Mesenchymal stem cell (in vitro differentiated cells and primary cell): ENCODE measurements around the gene HCFC1R1.

ENCODE experiments used
- DNase-seq: peaks from one replicate; pipeline ENCODE4 v3.0.0-alpha.2; 2013
- H2AFZ ChIP-seq: one replicate; pipeline ENCODE4 v1.6.1; 2013; ENCODE audit warnings: low read depth, mild to moderate bottlenecking, control low read depth, inconsistent platforms, low read length, moderate library complexity
- H2AK5ac ChIP-seq: 2 replicates; pipeline ENCODE4 v1.6.1; 2013; ENCODE audit warnings: low read length, moderate library complexity, mild to moderate bottlenecking, inconsistent platforms; ENCODE audit not compliant: severe bottlenecking
- H2BK120ac ChIP-seq: one replicate; pipeline ENCODE4 v1.6.1; 2013; ENCODE audit warnings: low read depth, mild to moderate bottlenecking, inconsistent platforms, low read length, moderate library complexity
- H2BK12ac ChIP-seq, 2 experiments: one replicate each; pipeline ENCODE4 v1.6.1; 2013; ENCODE audit warnings: inconsistent platforms in 2 of 2, low read length in 2 of 2, mild to moderate bottlenecking in 2 of 2, moderate library complexity in 2 of 2, control low read depth in 1 of 2
- H2BK15ac ChIP-seq: one replicate; pipeline ENCODE4 v1.6.1; 2013; ENCODE audit warnings: mild to moderate bottlenecking, low read depth, inconsistent platforms; ENCODE audit not compliant: poor library complexity, severe bottlenecking
- H2BK5ac ChIP-seq: 2 replicates; pipeline ENCODE4 v1.6.1; 2013; ENCODE audit warnings: low read depth, mild to moderate bottlenecking, low read length, control low read depth, inconsistent platforms; ENCODE audit not compliant: poor library complexity, severe bottlenecking
- H3K14ac ChIP-seq, 2 experiments: one replicate each; pipeline ENCODE4 v1.6.1; 2013; ENCODE audit warnings: inconsistent platforms in 2 of 2, low read length in 2 of 2, control low read depth in 1 of 2, mild to moderate bottlenecking in 1 of 2, moderate library complexity in 1 of 2
- H3K18ac ChIP-seq, 2 experiments: one replicate each; pipeline ENCODE4 v1.6.1; 2013; ENCODE audit warnings: inconsistent platforms in 2 of 2, low read length in 2 of 2, control low read depth in 1 of 2, low read depth in 1 of 2, mild to moderate bottlenecking in 1 of 2
- H3K23ac ChIP-seq, 2 experiments: one replicate each; pipeline ENCODE4 v1.6.1; 2013; ENCODE audit warnings: inconsistent platforms in 2 of 2, low read length in 2 of 2, mild to moderate bottlenecking in 2 of 2, moderate library complexity in 2 of 2, control low read depth in 1 of 2
- H3K27ac ChIP-seq: 2 replicates; pipeline ENCODE4 v1.5.1; 2013; ENCODE audit warnings: mild to moderate bottlenecking, moderate library complexity, low read length, control low read depth, inconsistent platforms; ENCODE audit not compliant: poor library complexity, severe bottlenecking
- H3K27me3 ChIP-seq, 2 experiments: 2 replicates each; pipeline versions ENCODE4 v1.6.1 to v1.7.0; 2013; ENCODE audit warnings: low read length in 2 of 2, mild to moderate bottlenecking in 2 of 2, moderate library complexity in 2 of 2, control low read depth in 1 of 2, inconsistent platforms in 1 of 2; ENCODE audit not compliant: control insufficient read depth in 1 of 2, insufficient read depth in 1 of 2
- H3K36me3 ChIP-seq, 2 experiments: 2 replicates each; pipeline versions ENCODE4 v1.6.1 to v1.7.0; 2013; ENCODE audit warnings: low read length in 2 of 2, control low read depth in 1 of 2, inconsistent platforms in 1 of 2, low read depth in 1 of 2, mild to moderate bottlenecking in 1 of 2; ENCODE audit not compliant: insufficient read depth in 2 of 2, control insufficient read depth in 1 of 2
- H3K4ac ChIP-seq, 2 experiments: one replicate each; pipeline ENCODE4 v1.6.1; 2013; ENCODE audit warnings: inconsistent platforms in 2 of 2, low read length in 2 of 2, mild to moderate bottlenecking in 2 of 2, moderate library complexity in 2 of 2, control low read depth in 1 of 2, low read depth in 1 of 2
- H3K4me1 ChIP-seq: 2 replicates; pipeline ENCODE4 v1.6.1; 2013; ENCODE audit warnings: low read depth, low read length, control low read depth; ENCODE audit not compliant: control insufficient read depth, insufficient read depth
- H3K4me2 ChIP-seq: 2 replicates; pipeline ENCODE4 v1.6.1; 2013; ENCODE audit warnings: low read length, mild to moderate bottlenecking, inconsistent platforms; ENCODE audit not compliant: poor library complexity, severe bottlenecking
- H3K4me3 ChIP-seq, 2 experiments: 2 replicates each; pipeline versions ENCODE4 v1.5.1 to v1.7.0; 2013; ENCODE audit warnings: low read length in 2 of 2, mild to moderate bottlenecking in 2 of 2, control low read depth in 1 of 2, low read depth in 1 of 2; ENCODE audit not compliant: insufficient read depth in 1 of 2
- H3K79me1 ChIP-seq: replicated peaks from 2 replicates; pipeline ENCODE4 v1.6.1; 2013; ENCODE audit warnings: mild to moderate bottlenecking, control low read depth, low read length, inconsistent platforms; ENCODE audit not compliant: poor library complexity, severe bottlenecking
- H3K9ac ChIP-seq: 2 replicates; pipeline ENCODE4 v1.7.0; 2013; ENCODE audit warnings: mild to moderate bottlenecking, low read length, moderate library complexity
- H3K9me3 ChIP-seq: 2 replicates; pipeline ENCODE4 v1.7.0; 2013; ENCODE audit warnings: mild to moderate bottlenecking, low read length; ENCODE audit not compliant: control insufficient read depth
- H4K8ac ChIP-seq: one replicate; pipeline ENCODE4 v1.6.1; 2013; ENCODE audit warnings: inconsistent platforms, mild to moderate bottlenecking, low read length, moderate library complexity
- H4K91ac ChIP-seq: one replicate; pipeline ENCODE4 v1.6.1; 2013; ENCODE audit warnings: mild to moderate bottlenecking, low read length, inconsistent platforms
- WGBS: methylation state at CpG from one replicate; pipeline ENCODE4 v1.1.7; 2013; ENCODE audit warnings: mixed read lengths; 5-methylcytosine and 5-hydroxymethylcytosine counted together

HCFC1R1 gene

DNA sequence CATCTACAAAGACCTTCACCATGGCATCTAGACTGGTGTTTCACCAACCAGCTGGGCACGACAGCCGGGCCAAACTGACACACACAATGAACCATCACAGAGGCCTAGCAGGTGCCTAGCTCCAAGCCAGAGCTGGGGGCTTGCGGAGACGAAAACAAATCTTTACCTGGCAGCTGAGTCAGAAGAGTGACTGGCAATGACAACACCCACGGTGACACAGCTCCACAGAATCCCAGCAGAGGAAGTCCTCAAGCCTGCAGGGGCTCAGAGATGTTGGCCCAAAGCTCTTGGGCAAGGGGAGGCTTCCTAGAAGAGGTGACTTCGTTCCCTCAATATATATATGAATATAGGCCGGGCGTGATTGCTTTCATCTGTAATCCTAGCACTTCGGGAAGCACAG is 27.8 kb upstream of the HCFC1R1 start:
- Histone ChIP-seq H2BK12ac (no peak overlapping the region), H3K4me1 (peaks cover 4% of the 10 kb centered on the region), H3K27ac (no peak overlapping the region), H3K4ac (no peak overlapping the region), H3K27me3 (peaks cover 50 to 51% of the 10 kb centered on the region in 2 experiments), H3K4me3 (no peak overlapping the region), H3K79me1 (no peaks in the 10 kb centered on the region), H2BK120ac (no peak overlapping the region), H3K36me3 (peaks cover 0 to 8% of the 10 kb centered on the region in 2 experiments), H3K9me3 (no peaks in the 10 kb centered on the region), H3K9ac (no peak overlapping the region), H2AK5ac (no peak overlapping the region), H3K14ac (no peak overlapping the region), H3K23ac (no peak overlapping the region), H2AFZ (no peak overlapping the region), H4K8ac (no peak overlapping the region), H2BK15ac (no peak overlapping the region), H3K18ac (no peak overlapping the region), H3K4me2 (no peak overlapping the region), H2BK5ac (no peak overlapping the region), H4K91ac (no peak overlapping the region)
- 77% methylated on average over 9 of the region's 9 CpGs for WGBS
- no peak for DNase-seq

DNA sequence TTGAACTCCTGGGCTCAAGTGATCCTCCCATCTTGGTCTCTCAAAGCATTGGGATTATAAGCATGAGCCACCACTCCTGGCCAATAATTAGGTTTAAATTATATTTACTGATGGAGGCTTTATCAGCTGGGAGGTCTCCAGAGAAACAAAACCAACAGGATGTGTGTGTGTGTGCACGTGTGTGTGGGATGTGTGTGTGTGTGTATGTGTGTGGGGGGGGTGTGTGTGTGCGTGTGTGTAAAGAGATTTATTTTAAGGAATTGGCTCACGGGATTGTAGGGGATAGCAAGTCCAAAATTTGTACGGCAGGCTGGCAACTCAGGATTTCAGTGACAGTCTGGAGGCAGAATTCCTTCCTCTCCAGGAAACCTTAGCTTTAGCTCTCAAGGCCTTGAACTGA is 27.3 kb upstream of the HCFC1R1 start:
- peaks cover 51 to 56% of the 10 kb centered on the region in 2 experiments for H3K27me3 ChIP-seq
- H2AFZ ChIP-seq: no peak overlapping the region
- no peak overlapping the region for H4K8ac ChIP-seq
- H4K91ac ChIP-seq: no peak overlapping the region
- no peak overlapping the region for H3K27ac ChIP-seq
- H2BK15ac ChIP-seq: no peak overlapping the region
- H2BK5ac ChIP-seq: no peak overlapping the region
- H3K9me3 ChIP-seq: no peaks in the 10 kb centered on the region
- H3K36me3 ChIP-seq: peaks cover 0 to 8% of the 10 kb centered on the region in 2 experiments
- no peaks in the 10 kb centered on the region for H3K79me1 ChIP-seq
- H3K4me1 ChIP-seq: peaks cover 8% of the 10 kb centered on the region
- no peak overlapping the region for H2AK5ac ChIP-seq
- no peak overlapping the region for H3K4ac ChIP-seq
- no peak overlapping the region for H3K14ac ChIP-seq
- no peak overlapping the region for H2BK120ac ChIP-seq
- no peak for DNase-seq
- no peak overlapping the region for H3K18ac ChIP-seq
- H3K23ac ChIP-seq: no peak overlapping the region
- H3K4me3 ChIP-seq: no peak overlapping the region
- no peak overlapping the region for H3K9ac ChIP-seq
- 87% methylated on average over 4 of the region's 4 CpGs for WGBS
- no peak overlapping the region for H2BK12ac ChIP-seq
- no peak overlapping the region for H3K4me2 ChIP-seq

DNA sequence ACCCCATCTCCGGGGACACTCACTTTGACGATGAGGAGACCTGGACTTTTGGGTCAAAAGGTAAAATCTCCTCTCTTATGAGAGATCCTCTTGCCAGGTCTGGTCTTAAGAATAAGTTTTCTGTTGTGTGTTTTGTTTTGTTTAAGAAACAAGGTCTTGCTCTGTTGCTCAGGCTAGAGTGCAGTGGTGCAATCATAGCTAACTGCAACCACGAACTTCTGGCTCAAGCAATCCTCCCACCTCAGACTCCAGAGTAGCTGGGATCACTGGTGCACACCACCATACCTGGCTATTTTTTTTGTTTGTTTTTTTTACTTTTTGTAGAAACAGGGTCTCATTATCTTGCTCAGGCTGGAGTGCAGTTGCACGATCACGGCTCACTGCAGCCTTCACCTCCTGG is 26.7 kb upstream of the HCFC1R1 start:
- DNase-seq: no peak
- H3K27ac ChIP-seq: no peak overlapping the region
- H3K4me1 ChIP-seq: peaks cover 13% of the 10 kb centered on the region
- no peak overlapping the region for H3K4ac ChIP-seq
- no peak overlapping the region for H2BK12ac ChIP-seq
- no peak overlapping the region for H3K4me2 ChIP-seq
- no peak overlapping the region for H3K18ac ChIP-seq
- H2AFZ ChIP-seq: no peak overlapping the region
- H3K23ac ChIP-seq: no peak overlapping the region
- H3K4me3 ChIP-seq: no peak overlapping the region
- H4K91ac ChIP-seq: no peak overlapping the region
- peaks cover 0 to 8% of the 10 kb centered on the region in 2 experiments for H3K36me3 ChIP-seq
- peaks cover 57 to 60% of the 10 kb centered on the region in 2 experiments for H3K27me3 ChIP-seq
- no peak overlapping the region for H3K9ac ChIP-seq
- 88% methylated on average over 5 of the region's 5 CpGs for WGBS
- H2AK5ac ChIP-seq: no peak overlapping the region
- no peaks in the 10 kb centered on the region for H3K79me1 ChIP-seq
- no peak overlapping the region for H2BK120ac ChIP-seq
- no peak overlapping the region for H2BK5ac ChIP-seq
- no peaks in the 10 kb centered on the region for H3K9me3 ChIP-seq
- H3K14ac ChIP-seq: no peak overlapping the region
- H4K8ac ChIP-seq: no peak overlapping the region
- no peak overlapping the region for H2BK15ac ChIP-seq

DNA sequence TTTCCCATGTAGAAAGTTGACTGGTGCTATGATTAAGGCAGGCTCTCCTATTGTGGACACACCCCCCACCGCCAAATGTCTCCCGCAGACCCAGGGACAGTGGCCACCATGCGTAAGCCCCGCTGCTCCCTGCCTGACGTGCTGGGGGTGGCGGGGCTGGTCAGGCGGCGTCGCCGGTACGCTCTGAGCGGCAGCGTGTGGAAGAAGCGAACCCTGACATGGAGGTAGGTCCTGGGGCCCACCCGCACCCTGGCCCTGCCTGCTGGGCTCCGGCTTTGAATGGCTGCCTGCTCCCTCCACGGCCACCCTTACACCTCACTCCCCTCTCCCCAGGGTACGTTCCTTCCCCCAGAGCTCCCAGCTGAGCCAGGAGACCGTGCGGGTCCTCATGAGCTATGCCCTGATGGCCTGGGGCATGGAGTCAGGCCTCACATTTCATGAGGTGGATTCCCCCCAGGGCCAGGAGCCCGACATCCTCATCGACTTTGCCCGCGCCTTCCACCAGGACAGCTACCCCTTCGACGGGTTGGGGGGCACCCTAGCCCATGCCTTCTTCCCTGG is 26.3 kb upstream of the HCFC1R1 start:
- no peak overlapping the region for H2AFZ ChIP-seq
- H2BK5ac ChIP-seq: no peak overlapping the region
- no peak overlapping the region for H3K27ac ChIP-seq
- H2BK15ac ChIP-seq: no peak overlapping the region
- no peak overlapping the region for H2AK5ac ChIP-seq
- H3K18ac ChIP-seq: no peak overlapping the region
- no peak for DNase-seq
- no peak overlapping the region for H3K9ac ChIP-seq
- WGBS: 89% methylated on average over 26 of the region's 26 CpGs
- peaks cover 61 to 64% of the 10 kb centered on the region in 2 experiments for H3K27me3 ChIP-seq
- peak overlapping the region in 1 of 2 experiments; percentile 31 for H3K4me3 ChIP-seq
- H3K4me2 ChIP-seq: no peak overlapping the region
- H3K79me1 ChIP-seq: no peaks in the 10 kb centered on the region
- peak overlapping the region in 1 of 2 experiments; percentile 72 for H3K14ac ChIP-seq
- no peak overlapping the region for H3K23ac ChIP-seq
- H3K4me1 ChIP-seq: peaks cover 16% of the 10 kb centered on the region
- peaks cover 0 to 6% of the 10 kb centered on the region in 2 experiments for H3K36me3 ChIP-seq
- no peaks in the 10 kb centered on the region for H3K9me3 ChIP-seq
- H4K8ac ChIP-seq: no peak overlapping the region
- peak overlapping the region in 1 of 2 experiments; percentile 19 for H2BK12ac ChIP-seq
- no peak overlapping the region for H2BK120ac ChIP-seq
- H3K4ac ChIP-seq: no peak overlapping the region
- H4K91ac ChIP-seq: peak overlapping the region; percentile 54
